GM12878 (cell line): ENCODE results near the gene SELENOM. TPM values are rescaled to one million over a fixed set of nuclear protein-coding genes. Genes with fewer than 3 reads are reported as not detected.

Experiments used
- ATAC-seq: fragments of 200-7000 bp; cut with Tn5 transposase; 3 replicates; pipeline ENCODE4 v1.9.1; 2020; ENCODE audit warnings: mild to moderate bottlenecking, moderate library complexity
- BruUV-seq: library from RNA; stranded (reverse); fragments of 400-500 nt; replicated peaks from 2 replicates; lab custom pipeline; 2021; lab: Mats Ljungman, UMichigan
- CTCF ChIA-PET: fragments of 300-600 bp; sonication (Branson Sonifier 250); formaldehyde crosslinking; extraction: SDS; loops from one replicate; lab custom pipeline; 2021; ENCODE audit warnings: inconsistent platforms; lab: Yijun Ruan, JAX
- POLR2A ChIA-PET: fragments of 350-600 bp; formaldehyde crosslinking; extraction: SDS; loops from one replicate; lab custom pipeline; 2021; ENCODE audit warnings: inconsistent platforms; lab: Charles Lee
- RAD21 ChIA-PET: fragments of 300-600 bp; sonication (Branson Sonifier 250); formaldehyde crosslinking; loops from one replicate; lab custom pipeline; 2023; ENCODE audit warnings: antibody characterized with exemption; ENCODE audit not compliant: unreplicated experiment; lab: Charles Lee
- SMC1A ChIA-PET: fragments of 300-600 bp; sonication (Branson Sonifier 250); formaldehyde crosslinking; loops from one replicate; lab custom pipeline; 2023; ENCODE audit not compliant: unreplicated experiment, uncharacterized antibody; lab: Charles Lee
- DNase-seq: peaks from one replicate; pipeline ENCODE4 v3.0.0-alpha.2; 2011; ENCODE audit warnings: low read depth, low spot score
- FAIRE-seq: peaks from 3 replicates; lab custom pipeline; 2011; peaks lifted over from hg19 to GRCh38; lab: Jason Lieb, UNC
- H2AFZ ChIP-seq: 2 replicates; pipeline ENCODE4 v1.6.0; 2011; ENCODE audit warnings: low read depth, low read length, control low read depth; ENCODE audit not compliant: control insufficient read depth
- H3K27ac ChIP-seq: 2 replicates; pipeline ENCODE4 v1.5.1; 2011; ENCODE audit warnings: control low read depth; ENCODE audit not compliant: control insufficient read depth, insufficient read depth
- H3K27me3 ChIP-seq, 2 experiments: replicated peaks in 1 of 2; 2 replicates each; pipeline versions ENCODE4 v1.6.0 to v1.6.1; 2011; ENCODE audit warnings: low read length in 1 of 2; ENCODE audit not compliant: control insufficient read depth in 2 of 2, insufficient read depth in 2 of 2
- H3K36me3 ChIP-seq, 2 experiments: 2 replicates each; pipeline ENCODE4 v1.5.1; 2011; ENCODE audit warnings: low read length in 1 of 2; ENCODE audit not compliant: control insufficient read depth in 2 of 2, insufficient read depth in 2 of 2
- H3K4me1 ChIP-seq: 2 replicates; pipeline ENCODE4 v1.6.1; 2011; ENCODE audit warnings: mild to moderate bottlenecking, low read length, moderate library complexity, mixed read lengths; ENCODE audit not compliant: control insufficient read depth, insufficient read depth
- H3K4me2 ChIP-seq: 2 replicates; pipeline ENCODE4 v1.6.0; 2011; ENCODE audit warnings: control low read depth; ENCODE audit not compliant: control insufficient read depth, insufficient read depth
- H3K4me3 ChIP-seq: fragments of 200-600 bp; sonication (generic); 2 replicates; pipeline ENCODE4 v1.5.1; 2016
- H3K79me2 ChIP-seq: 2 replicates; pipeline ENCODE4 v1.6.0; 2011; ENCODE audit warnings: low read length; ENCODE audit not compliant: control insufficient read depth, insufficient read depth
- H3K9ac ChIP-seq: 2 replicates; pipeline ENCODE4 v1.8.0; 2011; ENCODE audit warnings: low read length, control low read depth, mixed read lengths; ENCODE audit not compliant: control insufficient read depth, insufficient read depth
- H3K9me3 ChIP-seq: replicated peaks from 3 replicates; pipeline ENCODE4 v1.5.1; 2011; ENCODE audit warnings: mild to moderate bottlenecking, low read length; ENCODE audit not compliant: control insufficient read depth, insufficient read depth
- H4K20me1 ChIP-seq: 2 replicates; pipeline ENCODE4 v1.6.0; 2011; ENCODE audit not compliant: control insufficient read depth, insufficient read depth
- BACH1 ChIP-seq: fragments of 450-650 bp; IDR thresholded peaks from 2 replicates; pipeline ENCODE4 v1.6.1; 2017; ENCODE audit warnings: mild to moderate bottlenecking, borderline replicate concordance
- PAX5 ChIP-seq: IDR thresholded peaks from 2 replicates; pipeline ENCODE4 v1.6.1; 2011; ENCODE audit warnings: low read depth, low read length, borderline replicate concordance
- PML ChIP-seq: IDR thresholded peaks from 2 replicates; pipeline ENCODE4 v1.6.1; 2012; ENCODE audit warnings: low read length, inconsistent platforms
- RCOR1 ChIP-seq: conservative IDR thresholded peaks from 2 replicates; pipeline ENCODE4 v1.6.1; 2012; ENCODE audit warnings: low read depth, low read length, improper control_type of control experiment
- SMAD5 ChIP-seq: IDR thresholded peaks from 2 replicates; pipeline ENCODE4 v1.6.1; 2016; ENCODE audit warnings: antibody characterized with exemption, low read depth
- ZNF687 ChIP-seq: fragments of 450-650 bp; IDR thresholded peaks from 2 replicates; pipeline ENCODE4 v1.6.1; 2017; ENCODE audit warnings: mild to moderate bottlenecking, moderate library complexity
- WGBS: methylation state at CpG from one replicate; pipeline ENCODE4 v1.1.6; 2016; ENCODE audit warnings: low lambda C conversion rate; ENCODE audit not compliant: insufficient replicate concordance, insufficient coverage; ENCODE audit errors: missing lambda C conversion rate; 5-methylcytosine and 5-hydroxymethylcytosine counted together
- in situ Hi-C: fragments of 300-500 bp; cut with MboI; formaldehyde crosslinking; loops from 9 replicates; pipeline ENCODE4 v1.14.3; 2018; ENCODE audit warnings: mixed read lengths
- intact Hi-C: fragments of 100-400 bp; cut with micrococcal nuclease; formaldehyde crosslinking; loops from one replicate; pipeline ENCODE4 v1.14.2; 2022; ENCODE audit not compliant: unreplicated experiment
- polyA plus RNA-seq, 11 experiments: library from polyadenylated mRNA; depleted of rRNA in 4 of 11; unstranded in 6 of 11; stranded (reverse) in 5 of 11; fragments of >200 nt; fragmentation: Nextera tagmentation in 4 of 11; fragmentation: Illumina TruSeq in 1 of 11; extraction: Ambion mirVana in 4 of 11; extraction: Trizol in 1 of 11; gene quantifications; 1 replicate in 1 of 11; 2 replicates in 10 of 11; pipeline versions ENCODE4 v1.2.1 to v1.2.3, GENCODE V29; 2011 to 2016; ENCODE audit warnings: inconsistent platforms in 2 of 11, missing spikeins in 2 of 11, low read depth in 1 of 11
- total RNA-seq, 4 experiments: library from RNA; depleted of rRNA in 3 of 4; stranded (reverse); fragments of >200 nt in 3 of 4; fragmentation: Illumina TruSeq in 1 of 4; extraction: Trizol in 1 of 4; gene quantifications; 2 replicates each; pipeline versions ENCODE4 v1.2.1 to v1.2.3, GENCODE V29; 2013 to 2021
- TF ChIP-seq, protein P1 (sequence below): fragments of 450-650 bp; IDR thresholded peaks from 2 replicates; pipeline ENCODE4 v1.6.1; 2017; ENCODE audit warnings: borderline replicate concordance
- TF ChIP-seq, protein P2 (sequence below): fragments of 450-650 bp; IDR thresholded peaks from 2 replicates; pipeline ENCODE4 v1.6.1; 2014; ENCODE audit warnings: mild to moderate bottlenecking

The SELENOM gene
- total and polyA plus RNA-seq, 10 of the 15 experiments (the other 5 are each of a cell fraction or from before 2014, with no cell fraction given), result 0.80 to 8.3 (median 2.0) TPM

DNA sequence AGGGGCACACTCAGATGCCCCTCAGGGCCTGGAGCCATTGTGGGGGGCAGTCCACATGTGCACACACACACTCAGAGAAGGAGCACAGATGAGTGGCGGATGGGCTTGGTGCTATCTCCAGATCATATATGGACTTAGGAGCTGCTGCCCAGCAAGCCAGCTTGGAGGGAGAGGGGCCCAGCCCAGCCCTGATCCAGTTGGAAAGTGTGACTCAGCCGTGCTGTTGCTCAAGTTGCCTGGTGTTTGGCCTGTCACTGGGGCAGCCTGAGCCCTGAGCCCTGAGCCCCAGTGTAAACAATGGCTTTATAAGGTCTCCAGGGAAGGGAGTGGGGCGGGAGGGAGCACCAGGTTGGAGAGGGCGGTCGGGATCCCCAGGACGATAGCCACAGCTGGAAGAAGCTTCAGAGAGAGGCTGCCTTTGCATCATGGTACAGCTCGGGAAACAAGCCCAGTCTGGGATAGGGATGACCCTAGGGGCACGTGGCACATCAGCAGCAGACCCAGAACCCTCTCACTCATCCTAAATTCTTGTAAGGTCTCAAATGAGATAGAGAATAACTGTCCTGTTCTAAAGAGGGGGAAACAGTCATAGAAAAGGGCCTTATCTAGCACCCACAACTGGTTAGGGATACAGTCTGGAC, 4.8 kb downstream of the SELENOM start:
- ChIA-PET CTCF (interaction anchor here (1.0 to 1.1 kb wide), 3 partner anchors 13 to 31 kb away, joined by 3 read pairs; no protein-coding TSS in a partner anchor), POLR2A (no interaction called here), RAD21 (no interaction called here), SMC1A (no interaction called here)
- Histone ChIP-seq H3K4me2 (no peak overlapping the region), H3K27ac (no peak overlapping the region), H3K27me3 (no peaks in the 10 kb centered on the region), H3K4me1 (no peaks in the 10 kb centered on the region; the same call in 1 of the 2 replicates), H3K79me2 (no peaks in the 10 kb centered on the region), H4K20me1 (no peaks in the 10 kb centered on the region), H3K36me3 (no peaks in the 10 kb centered on the region), H3K4me3 (no peak overlapping the region), H3K9ac (no peak overlapping the region), H3K9me3 (no peaks in the 10 kb centered on the region), H2AFZ (no peak overlapping the region)
- no peak for ATAC-seq
- WGBS, result 67% methylated on average over 5 of the region's 8 CpGs
- DNase-seq, result no peak
- in situ Hi-C loops (no loop called here), intact Hi-C loops (no loop called here)
- FAIRE-seq, result no peak
- no TSS peak for BruUV-seq
- TF ChIP-seq SMAD5, result no peak

- FAIRE-seq (no peak), ATAC-seq (no peak), DNase-seq (no peak)
- in situ Hi-C loops, result no loop called here
- no peak overlapping the region for H2AFZ ChIP-seq
- H3K79me2 ChIP-seq, result no peaks in the 10 kb centered on the region
- no peaks in the 10 kb centered on the region for H3K27me3 ChIP-seq
- H3K4me3 ChIP-seq, result no peak overlapping the region
- RAD21 ChIA-PET, result no interaction called here
- no peaks in the 10 kb centered on the region for H3K9me3 ChIP-seq
- SMC1A ChIA-PET, result no interaction called here
- whole genome bisulfite sequencing, result 86% methylated on average over 13 of the region's 18 CpGs
- POLR2A ChIA-PET, result interaction anchor here (0.6 kb wide), 2 partner anchors 22 to 170 kb away, joined by 4 to 10 read pairs; no protein-coding TSS in a partner anchor
- CTCF ChIA-PET, result interaction anchor here (0.6 kb wide), 1 partner anchor 179 kb away, joined by 4 read pairs; no protein-coding TSS in a partner anchor
- H4K20me1 ChIP-seq, result no peaks in the 10 kb centered on the region
- H3K9ac ChIP-seq, result no peak overlapping the region
- no peak overlapping the region for H3K27ac ChIP-seq
- no peaks in the 10 kb centered on the region; a peak in 1 of 4 replicates for H3K36me3 ChIP-seq
- H3K4me1 ChIP-seq, result no peaks in the 10 kb centered on the region
- no TSS peak for BruUV-seq
- intact Hi-C loops, result no loop called here
- H3K4me2 ChIP-seq, result no peak overlapping the region
- TF ChIP-seq PML, result no peak
- no peak for TF ChIP-seq ZNF687
- TF ChIP-seq PAX5, result no peak
- TF ChIP-seq RCOR1, result no peak
- TF ChIP-seq, protein P1, sequence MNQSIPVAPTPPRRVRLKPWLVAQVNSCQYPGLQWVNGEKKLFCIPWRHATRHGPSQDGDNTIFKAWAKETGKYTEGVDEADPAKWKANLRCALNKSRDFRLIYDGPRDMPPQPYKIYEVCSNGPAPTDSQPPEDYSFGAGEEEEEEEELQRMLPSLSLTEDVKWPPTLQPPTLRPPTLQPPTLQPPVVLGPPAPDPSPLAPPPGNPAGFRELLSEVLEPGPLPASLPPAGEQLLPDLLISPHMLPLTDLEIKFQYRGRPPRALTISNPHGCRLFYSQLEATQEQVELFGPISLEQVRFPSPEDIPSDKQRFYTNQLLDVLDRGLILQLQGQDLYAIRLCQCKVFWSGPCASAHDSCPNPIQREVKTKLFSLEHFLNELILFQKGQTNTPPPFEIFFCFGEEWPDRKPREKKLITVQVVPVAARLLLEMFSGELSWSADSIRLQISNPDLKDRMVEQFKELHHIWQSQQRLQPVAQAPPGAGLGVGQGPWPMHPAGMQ, result no peak
- TF ChIP-seq, protein P2, sequence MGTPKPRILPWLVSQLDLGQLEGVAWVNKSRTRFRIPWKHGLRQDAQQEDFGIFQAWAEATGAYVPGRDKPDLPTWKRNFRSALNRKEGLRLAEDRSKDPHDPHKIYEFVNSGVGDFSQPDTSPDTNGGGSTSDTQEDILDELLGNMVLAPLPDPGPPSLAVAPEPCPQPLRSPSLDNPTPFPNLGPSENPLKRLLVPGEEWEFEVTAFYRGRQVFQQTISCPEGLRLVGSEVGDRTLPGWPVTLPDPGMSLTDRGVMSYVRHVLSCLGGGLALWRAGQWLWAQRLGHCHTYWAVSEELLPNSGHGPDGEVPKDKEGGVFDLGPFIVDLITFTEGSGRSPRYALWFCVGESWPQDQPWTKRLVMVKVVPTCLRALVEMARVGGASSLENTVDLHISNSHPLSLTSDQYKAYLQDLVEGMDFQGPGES, result no peak
- TF ChIP-seq BACH1, result no peak
Observed at GRCh38 chr22:31100762-31101525, 6.4 kb downstream of the SELENOM start.
